GM19372 (cell line): ENCODE data around the gene PRSS2.

ENCODE experiments used
- ATAC-seq: cut with Tn5 transposase; IDR thresholded peaks from one replicate; pipeline ENCODE4 v1.9.1; 2021; ENCODE audit warnings: mild to moderate bottlenecking, low read depth, moderate library complexity; ENCODE audit not compliant: unreplicated experiment

The PRSS2 gene

DNA sequence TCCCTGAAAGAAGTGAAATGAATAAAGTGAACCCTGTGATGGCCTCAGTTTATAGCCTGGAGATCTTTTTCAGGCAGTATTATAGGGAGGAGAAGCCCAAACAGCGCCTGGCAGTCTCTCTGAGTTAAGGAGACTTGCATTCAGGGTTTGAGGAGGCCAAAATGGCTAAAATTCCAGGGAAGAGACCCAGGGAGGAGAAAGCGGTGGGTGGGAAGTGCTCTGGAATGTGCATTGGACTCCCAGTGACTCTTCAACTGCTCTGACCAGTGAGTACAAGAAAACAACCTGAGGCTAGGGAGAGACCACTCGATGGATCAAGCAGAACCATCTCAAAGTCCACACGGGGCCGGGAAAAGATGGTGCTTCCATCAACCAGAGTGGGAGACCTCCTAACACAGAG is 48.8 kb downstream of the PRSS2 start:
- ATAC-seq, result no peak

DNA sequence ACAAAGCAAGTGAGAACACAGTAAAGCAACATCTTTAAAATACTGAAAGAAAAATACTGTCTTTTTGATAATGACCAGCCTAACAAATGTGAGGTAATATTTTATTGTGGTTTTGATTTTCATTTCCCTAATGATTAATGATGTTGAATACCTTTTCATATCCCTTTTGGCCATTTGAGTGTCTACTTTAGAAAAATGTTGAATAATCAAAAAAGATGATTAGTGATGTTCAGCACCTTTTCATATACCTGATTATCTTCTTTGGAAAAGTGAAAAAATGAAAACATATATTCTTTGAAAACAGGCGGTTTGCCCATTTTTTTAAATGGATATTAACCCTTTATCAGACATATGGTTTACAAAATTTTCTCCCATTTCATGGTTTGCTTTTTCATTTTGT is 51.9 kb downstream of the PRSS2 start:
- ATAC-seq, result no peak
